MCF 10A (cell line): ENCODE measurements around the gene COL23A1. TPM values are rescaled to one million over a fixed set of nuclear protein-coding genes. Genes with fewer than 3 reads are reported as not detected.

Experiments
- Bru-seq: library from RNA; stranded (reverse); fragments of 400-500 nt; gene quantifications from one replicate; lab custom pipeline; 2021; lab: Mats Ljungman, UMichigan
- BruChase-seq, 2 experiments: library from RNA; stranded (reverse); fragments of 400-500 nt; gene quantifications; one replicate each; lab custom pipeline; 2021; lab: Mats Ljungman, UMichigan
- BruUV-seq: library from RNA; stranded (reverse); fragments of 400-500 nt; replicated peaks from 2 replicates; lab custom pipeline; 2021; lab: Mats Ljungman, UMichigan
- CTCF ChIA-PET: fragments of 300-600 bp; sonication (Branson Sonifier 250); formaldehyde crosslinking; extraction: SDS; loops from one replicate; lab custom pipeline; 2021; ENCODE audit warnings: antibody characterized with exemption, inconsistent platforms; lab: Yijun Ruan, JAX
- POLR2A ChIA-PET: fragments of 300-600, 350-650 bp; sonication (Branson Sonifier 250); formaldehyde crosslinking; extraction: SDS; loops from one replicate; lab custom pipeline; 2020; ENCODE audit warnings: antibody characterized with exemption, inconsistent platforms; lab: Yijun Ruan, JAX
- DNase-seq: peaks from one replicate; pipeline ENCODE4 v3.0.0-alpha.2; 2018; ENCODE audit not compliant: unreplicated experiment
- H3K27ac Mint-ChIP-seq: one replicate; pipeline ENCODE4 v1.8.0; 2022; ENCODE audit warnings: mild to moderate bottlenecking, low read depth, mixed read lengths; ENCODE audit not compliant: unreplicated experiment
- H3K27me3 Mint-ChIP-seq: one replicate; pipeline ENCODE4 v1.8.0; 2022; ENCODE audit warnings: mixed read lengths; ENCODE audit not compliant: insufficient read depth, unreplicated experiment
- H3K36me3 Mint-ChIP-seq: one replicate; pipeline ENCODE4 v1.8.0; 2022; ENCODE audit warnings: mild to moderate bottlenecking, moderate library complexity, mixed read lengths; ENCODE audit not compliant: insufficient read depth, unreplicated experiment
- H3K4me1 Mint-ChIP-seq: one replicate; pipeline ENCODE4 v1.8.0; 2022; ENCODE audit warnings: mixed read lengths; ENCODE audit not compliant: insufficient read depth, unreplicated experiment
- H3K4me3 Mint-ChIP-seq: one replicate; pipeline ENCODE4 v1.8.0; 2022; ENCODE audit warnings: mild to moderate bottlenecking, moderate library complexity, mixed read lengths; ENCODE audit not compliant: unreplicated experiment
- H3K9me3 Mint-ChIP-seq: one replicate; pipeline ENCODE4 v1.8.0; 2022; ENCODE audit warnings: mixed read lengths; ENCODE audit not compliant: unreplicated experiment
- CTCF ChIP-seq: fragments of 200-600 bp; IDR thresholded peaks from one replicate; pipeline ENCODE4 v1.8.0; 2022; ENCODE audit warnings: antibody characterized with exemption, mild to moderate bottlenecking; ENCODE audit not compliant: unreplicated experiment
- intact Hi-C: fragments of 100-400 bp; cut with micrococcal nuclease; formaldehyde crosslinking; loops from 2 replicates; pipeline ENCODE4 v1.14.1; 2022
- long read RNA-seq: library from polyadenylated mRNA; stranded (forward); transcript quantifications from one replicate; pipeline ENCODE4 v2.0.0, GENCODE V29; 2022
- total RNA-seq: library from RNA; stranded (reverse); gene quantifications from 2 replicates; pipeline ENCODE4 v1.2.3, GENCODE V29; 2022

Gene COL23A1
- total RNA-seq: 0.10 TPM in 1 of 2 replicates, not detected in the other
- Bru-seq, nascent RNA: percentile 10 among the genes with signal in this experiment
- BruChase-seq, experiment 1, labeled RNA remaining after a 6-hour chase: percentile 21 among the genes with signal in this experiment
- percentile 15 among the genes with signal in this experiment for BruChase-seq, experiment 2, labeled RNA remaining after a 2-hour chase
- long read RNA-seq: 0 reads

DNA sequence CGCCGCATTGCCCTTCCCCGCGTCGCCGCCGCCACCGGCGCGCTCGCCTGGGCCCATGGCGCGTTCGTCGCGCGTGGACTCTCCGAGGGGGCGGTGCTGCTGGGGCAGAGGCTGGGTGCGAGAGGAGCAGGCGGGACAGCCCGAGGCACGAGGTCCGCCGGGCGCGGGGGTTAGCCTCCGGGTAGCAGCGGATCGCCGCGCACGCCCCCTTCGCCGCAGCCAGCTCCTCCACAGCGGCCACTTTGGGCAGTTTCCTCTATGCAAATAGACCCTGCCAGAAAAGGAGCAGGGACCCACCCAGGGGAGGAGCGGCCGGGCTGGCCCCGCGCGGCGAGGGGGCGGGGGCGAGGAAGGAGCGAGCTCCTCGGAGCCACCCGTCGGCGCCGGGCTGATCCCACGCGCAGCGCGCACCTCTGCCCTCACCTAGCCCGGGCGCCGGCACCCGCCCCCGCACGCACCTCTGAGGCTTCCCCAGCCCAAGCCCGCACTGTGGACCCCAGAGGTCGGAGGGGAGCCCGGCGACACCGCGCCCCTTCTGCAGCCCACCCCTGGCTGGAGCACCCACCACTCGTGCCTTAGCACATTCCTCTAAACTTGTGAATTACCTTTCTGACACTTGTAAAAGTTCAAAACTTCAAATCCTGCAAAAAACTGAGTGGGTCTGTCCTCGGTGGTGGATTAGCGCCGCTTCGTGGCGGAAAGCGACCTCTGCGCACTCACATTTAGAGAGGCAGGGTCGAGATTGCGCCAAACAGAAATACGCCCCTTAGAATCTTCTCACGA is at the start of gene COL23A1:
Gene COL23A1 (minus strand): TSS at position 253 of the 783 bp plus-strand sequence.
- Mint-ChIP-seq H3K4me3 (no peak within 1 kb of the TSS), H3K4me1 (peaks cover 13% of the 10 kb centered on the region), H3K36me3 (peaks cover 17% of the 10 kb centered on the region), H3K9me3 (peaks cover 17% of the 10 kb centered on the region), H3K27ac (no peak within 1 kb of the TSS), H3K27me3 (no peaks in the 10 kb centered on the region)
- CTCF ChIA-PET: interaction anchor here (0.6 to 1.4 kb wide), 3 partner anchors 9 to 355 kb away, joined by 3 read pairs; no protein-coding TSS in a partner anchor
- POLR2A ChIA-PET: no interaction called here
- TF ChIP-seq CTCF: peak; percentile 34
- intact Hi-C loops: no loop called here
- no TSS peak for BruUV-seq
- DNase-seq: no peak

DNA sequence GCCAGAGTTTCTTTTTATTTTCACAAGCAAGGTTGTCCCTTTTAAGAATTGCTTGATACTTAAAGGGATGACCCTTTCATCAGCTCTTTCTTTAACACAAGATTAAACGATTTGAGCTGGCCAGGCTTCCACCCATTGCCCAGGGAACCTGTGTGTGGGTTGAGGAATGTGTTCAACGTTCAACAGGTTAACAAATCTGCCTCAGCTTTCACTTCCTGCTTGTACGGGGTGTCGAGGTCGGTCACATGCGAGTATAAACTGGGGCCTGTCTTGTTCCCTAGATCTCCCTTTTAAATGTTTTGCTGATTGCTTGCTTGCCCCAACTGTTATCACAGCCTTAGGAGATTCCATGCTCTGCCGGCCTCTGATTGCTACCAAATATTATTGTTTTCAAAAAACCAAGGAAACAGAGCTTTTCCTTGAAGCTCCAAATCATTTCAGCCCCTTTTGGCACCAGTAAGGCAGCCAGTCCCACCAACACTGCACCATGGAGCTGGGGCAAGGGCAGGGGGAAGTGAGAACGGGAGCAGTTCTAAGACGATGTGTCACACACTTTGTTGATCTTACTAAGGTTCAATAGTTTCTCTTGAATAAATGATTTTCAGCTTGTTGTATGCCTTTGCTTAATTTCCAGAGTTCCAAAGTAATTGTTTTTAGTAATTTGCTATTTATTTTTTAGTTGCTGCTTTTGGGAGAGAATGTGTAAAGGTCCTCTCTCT is 47.3 kb upstream of the COL23A1 start:
- no peak for TF ChIP-seq CTCF
- Mint-ChIP-seq H3K27me3 (no peaks in the 10 kb centered on the region), H3K9me3 (no peaks in the 10 kb centered on the region), H3K36me3 (peaks cover 18% of the 10 kb centered on the region), H3K4me3 (no peak overlapping the region), H3K27ac (no peak overlapping the region), H3K4me1 (peaks cover 29% of the 10 kb centered on the region)
- BruUV-seq: no TSS peak
- DNase-seq: no peak
- intact Hi-C loops: no loop called here
- POLR2A ChIA-PET: interaction anchor here (0.6 to 3.9 kb wide), 4 partner anchors 12 to 719 kb away, joined by 3 to 32 read pairs (median 4); partner anchors contain the start of gene CLK4
- CTCF ChIA-PET: interaction anchor here (0.5 to 0.6 kb wide), 3 partner anchors 408 to 1071 kb away, joined by 3 read pairs; no protein-coding TSS in a partner anchor

- CTCF ChIA-PET: no interaction called here
- Mint-ChIP-seq H3K36me3 (peaks cover 5% of the 10 kb centered on the region), H3K4me3 (no peak overlapping the region), H3K9me3 (no peaks in the 10 kb centered on the region), H3K4me1 (peaks cover 20% of the 10 kb centered on the region), H3K27me3 (no peaks in the 10 kb centered on the region), H3K27ac (no peak overlapping the region)
- intact Hi-C loops: no loop called here
- POLR2A ChIA-PET: interaction anchor here (0.6 to 3.8 kb wide), 3 partner anchors 10 to 278 kb away, joined by 3 to 34 read pairs (median 3); no protein-coding TSS in a partner anchor
- DNase-seq: no peak
- BruUV-seq: no TSS peak
- no peak for TF ChIP-seq CTCF
Measured at GRCh38 chr5:178632285-178632684, 42.1 kb upstream of the COL23A1 start.
